HG03196 (cell line): ENCODE results near the gene RAB31.

ENCODE experiments used
- ATAC-seq: cut with Tn5 transposase; IDR thresholded peaks from one replicate; pipeline ENCODE4 v1.9.1; 2021; ENCODE audit not compliant: unreplicated experiment

RAB31 gene

GRCh38 chr18:9690418-9691188, 17.5 kb upstream of the RAB31 start:
- ATAC-seq: no peak

DNA sequence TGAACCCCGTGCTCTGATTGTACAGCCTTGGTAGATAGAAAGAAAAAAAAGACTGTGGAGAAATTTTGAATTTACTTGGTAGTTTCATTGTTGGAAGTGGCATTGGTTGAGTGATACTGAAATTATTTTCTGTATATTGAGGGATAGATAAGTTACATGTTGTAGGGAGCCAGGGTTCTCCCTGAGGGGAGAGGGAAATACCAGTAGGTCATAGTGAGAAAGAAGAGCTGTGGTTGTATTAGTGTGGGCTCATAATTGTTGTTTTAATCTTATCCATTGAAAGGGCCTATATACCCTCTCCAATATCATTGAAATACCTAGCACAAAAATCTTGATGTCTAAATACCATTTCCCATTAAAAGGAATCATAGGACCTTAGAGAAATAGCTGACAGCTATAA, 16.9 kb upstream of the RAB31 start:
- ATAC-seq: no peak

DNA sequence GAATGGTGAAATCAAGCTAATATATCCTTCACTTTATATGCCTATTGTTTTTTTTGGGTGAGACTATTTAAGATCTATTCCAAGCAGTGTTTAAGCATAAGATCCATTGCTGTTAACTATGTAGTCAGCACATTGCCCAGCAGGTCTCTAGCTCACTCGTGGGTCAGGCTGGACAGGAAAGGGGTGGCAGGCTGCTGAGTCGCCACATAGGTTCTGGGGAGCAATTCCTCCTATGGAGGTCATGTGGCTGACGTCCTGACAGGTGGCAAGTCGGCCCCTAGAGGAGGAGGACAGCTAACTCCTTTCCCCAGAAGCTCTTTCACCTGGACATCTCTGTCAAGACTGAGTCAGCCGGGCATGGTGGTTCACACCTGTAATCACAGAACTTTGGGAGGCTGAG, 13.9 kb upstream of the RAB31 start:
- ATAC-seq: no peak

DNA sequence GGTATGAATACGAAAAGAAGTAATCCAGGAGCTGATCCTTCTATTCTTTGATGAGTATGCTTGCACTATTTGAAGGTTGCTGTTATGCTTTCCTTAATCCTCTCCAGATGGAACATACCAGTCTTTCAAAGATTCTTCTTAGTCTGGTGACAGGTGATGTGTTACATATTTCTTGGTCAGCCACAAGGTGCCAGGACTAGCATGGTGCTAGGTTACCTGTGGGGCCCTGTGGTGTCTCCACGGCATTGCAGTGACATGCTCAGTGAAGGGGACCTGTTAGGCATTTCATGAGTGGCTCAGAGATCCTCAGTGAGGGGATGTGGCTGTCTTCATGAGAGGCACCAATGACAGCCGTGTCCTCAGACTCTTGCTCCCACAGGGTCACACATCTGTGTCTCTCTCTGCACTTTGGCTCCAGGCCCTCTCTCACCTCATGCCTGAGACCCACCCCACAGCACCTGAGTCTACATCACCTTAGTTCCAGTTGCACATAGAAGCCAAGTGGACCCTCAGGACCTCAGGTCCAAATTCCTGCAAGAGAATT, 13.1 kb upstream of the RAB31 start:
- no peak for ATAC-seq

DNA sequence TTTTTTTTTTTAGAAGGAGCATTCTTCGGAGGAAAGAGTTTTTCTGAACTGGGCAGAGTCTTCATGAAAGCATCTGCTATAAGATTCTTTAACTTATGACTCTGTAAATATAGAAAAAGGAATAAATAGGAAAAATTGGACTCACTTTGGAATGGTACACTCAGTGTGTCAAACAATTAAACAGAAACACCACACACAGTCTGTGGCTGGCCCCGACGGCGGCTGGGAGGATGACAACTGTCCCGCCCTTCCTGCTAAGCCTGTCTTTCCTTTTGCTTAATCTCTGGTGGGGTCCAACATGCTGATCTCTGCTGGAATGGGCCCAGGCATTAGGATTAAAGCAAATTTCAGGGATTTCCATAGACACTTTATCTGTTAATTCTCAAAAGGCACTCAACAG, 12.5 kb upstream of the RAB31 start:
- no peak for ATAC-seq

DNA sequence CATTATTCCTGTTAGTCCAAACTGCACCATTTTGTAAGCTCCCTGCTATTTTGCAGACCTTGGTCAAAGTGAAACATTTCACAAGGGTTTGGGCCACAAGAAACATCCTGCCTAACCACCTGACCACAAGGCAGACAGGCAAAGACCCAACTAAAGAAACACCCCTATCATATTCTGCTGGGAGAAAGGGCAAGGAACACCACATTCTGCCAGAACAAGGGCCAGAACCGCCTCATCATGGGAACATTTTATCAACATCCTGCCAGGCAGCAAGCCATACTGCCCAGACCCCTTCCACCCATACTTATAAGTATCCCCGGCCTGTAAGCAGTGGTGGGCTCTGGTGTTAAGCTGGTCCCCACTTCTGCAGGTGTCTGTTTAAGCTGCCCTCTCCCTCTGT, 12.0 kb upstream of the RAB31 start:
- ATAC-seq: no peak

DNA sequence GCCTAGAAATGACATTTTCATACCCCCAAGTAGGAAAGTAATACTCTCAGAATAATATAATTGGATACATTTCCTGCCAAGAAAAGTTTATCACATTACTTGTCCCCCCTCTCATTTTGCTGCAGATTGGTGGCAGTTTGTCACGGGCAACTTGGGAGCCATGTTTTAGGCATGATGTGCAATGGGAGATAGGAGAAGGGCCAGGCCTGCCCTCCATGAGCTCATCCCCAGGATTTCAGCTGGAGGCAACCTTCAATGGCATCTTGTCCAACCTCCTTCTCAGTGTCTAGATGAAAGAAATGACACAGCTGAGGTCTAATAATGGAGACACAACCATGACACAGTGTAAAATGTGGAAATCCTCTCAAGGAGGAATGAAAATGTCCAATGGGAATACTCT, 11.4 kb upstream of the RAB31 start:
- ATAC-seq: no peak

DNA sequence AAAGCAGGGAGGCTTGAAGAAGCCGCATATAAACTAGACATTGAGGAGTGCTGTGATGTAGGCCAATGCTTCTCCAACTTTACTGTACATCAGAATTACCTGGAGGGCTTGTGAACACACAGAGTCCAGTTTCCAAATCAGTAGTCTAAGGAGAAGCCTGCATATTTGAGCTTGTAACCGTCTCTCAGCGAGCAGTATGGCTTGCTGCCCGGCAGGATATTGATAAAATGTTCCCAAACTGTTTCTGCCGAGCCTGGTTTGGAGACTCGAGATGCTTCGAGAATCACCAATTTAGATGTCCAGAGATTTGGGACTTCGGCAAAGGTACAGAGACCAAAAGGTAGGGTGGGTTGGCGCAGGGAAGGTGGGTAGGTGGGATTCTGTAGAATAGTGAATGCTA, 11.0 kb upstream of the RAB31 start:
- ATAC-seq: no peak

DNA sequence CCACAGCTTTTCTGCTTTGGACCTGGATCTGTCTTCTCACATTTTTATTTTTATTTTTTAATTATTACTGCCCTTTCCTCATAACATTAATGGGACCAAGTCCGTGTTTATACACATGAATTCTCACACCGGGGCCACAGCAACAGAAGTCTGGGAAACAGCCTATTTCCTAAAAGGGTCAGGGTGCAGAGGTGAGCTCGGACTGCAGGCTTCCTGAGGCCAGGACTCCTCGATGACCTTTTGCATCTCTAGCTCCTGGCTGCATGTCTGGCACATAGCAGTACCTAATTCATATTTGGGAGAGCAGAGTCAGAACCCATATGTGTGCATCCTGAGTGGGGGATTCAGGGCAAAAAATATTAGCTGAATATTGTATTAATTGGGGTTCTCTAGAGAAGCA, 9.6 kb upstream of the RAB31 start:
- ATAC-seq: no peak

DNA sequence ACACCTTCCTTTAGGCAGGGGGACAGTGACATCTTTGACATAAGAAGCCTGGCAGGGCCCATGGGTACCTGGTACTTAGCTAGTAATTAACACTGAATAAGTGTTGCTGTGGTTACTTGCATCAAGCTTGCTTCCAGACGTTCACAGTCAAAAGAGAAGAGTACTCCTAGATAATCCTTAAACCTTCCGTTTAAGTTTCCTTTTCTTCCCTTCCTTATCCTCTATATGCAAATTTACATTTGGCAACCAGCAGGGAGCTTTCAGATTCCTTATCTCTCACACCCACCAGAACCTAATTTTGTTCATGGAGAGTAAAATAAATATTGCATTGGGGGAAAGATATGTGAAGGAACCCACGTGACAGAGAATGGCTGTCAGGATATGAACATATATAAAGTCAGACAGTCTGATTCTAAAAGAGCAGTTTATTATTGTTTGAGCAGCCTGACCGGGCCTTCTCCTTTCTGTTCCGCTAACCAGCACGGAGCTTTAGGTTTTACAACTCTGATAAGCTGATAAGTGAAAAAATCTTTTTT, 7.8 kb upstream of the RAB31 start:
- ATAC-seq: no peak

- ATAC-seq: no peak
These were observed 6.3 kb upstream of the RAB31 start for GRCh38 chr18:9701609-9702349.

DNA sequence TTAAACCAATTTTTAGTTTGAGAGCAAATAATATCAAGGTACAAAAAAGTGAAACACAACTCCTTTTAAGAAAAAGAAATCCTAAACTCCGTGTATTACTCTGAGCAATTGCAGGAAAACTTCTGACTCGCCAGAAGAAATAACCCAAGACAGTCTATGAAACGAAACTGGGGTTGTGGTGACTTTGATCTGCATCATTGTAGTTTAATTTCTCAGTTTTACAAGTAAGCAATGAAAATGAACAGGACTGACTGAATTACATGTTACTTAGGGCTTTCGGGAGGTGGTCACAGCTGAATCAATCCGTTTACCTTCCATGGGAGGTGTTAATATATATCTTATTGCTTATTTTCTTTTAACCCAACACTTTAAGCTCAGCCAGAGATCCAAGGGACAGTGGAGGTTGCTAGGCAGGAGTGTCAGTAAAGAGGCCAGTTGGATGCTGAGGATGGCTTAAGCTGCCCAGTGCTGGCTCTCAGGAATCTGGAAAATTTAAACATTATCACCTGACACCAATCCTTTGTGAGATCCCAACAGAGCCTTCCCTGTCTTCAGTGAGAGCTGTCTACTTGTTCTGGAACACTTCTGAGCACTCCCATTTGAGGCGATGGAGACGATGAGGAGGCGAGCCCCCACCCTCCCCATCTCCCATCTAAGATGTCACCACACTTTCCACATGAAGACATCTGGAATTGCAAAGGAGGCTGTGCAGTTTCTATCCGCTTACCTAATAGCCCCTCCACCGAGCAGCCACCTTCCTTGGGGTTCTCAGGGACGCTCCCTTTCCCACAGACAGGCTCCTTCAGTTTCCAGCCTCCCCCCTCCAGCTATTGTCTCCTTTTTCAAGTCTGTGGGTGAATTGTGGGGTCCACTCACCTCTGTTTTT, 3.6 kb upstream of the RAB31 start:
- ATAC-seq: no peak

- ATAC-seq: no peak
These were observed 2.8 kb upstream of the RAB31 start for GRCh38 chr18:9705183-9705829.

DNA sequence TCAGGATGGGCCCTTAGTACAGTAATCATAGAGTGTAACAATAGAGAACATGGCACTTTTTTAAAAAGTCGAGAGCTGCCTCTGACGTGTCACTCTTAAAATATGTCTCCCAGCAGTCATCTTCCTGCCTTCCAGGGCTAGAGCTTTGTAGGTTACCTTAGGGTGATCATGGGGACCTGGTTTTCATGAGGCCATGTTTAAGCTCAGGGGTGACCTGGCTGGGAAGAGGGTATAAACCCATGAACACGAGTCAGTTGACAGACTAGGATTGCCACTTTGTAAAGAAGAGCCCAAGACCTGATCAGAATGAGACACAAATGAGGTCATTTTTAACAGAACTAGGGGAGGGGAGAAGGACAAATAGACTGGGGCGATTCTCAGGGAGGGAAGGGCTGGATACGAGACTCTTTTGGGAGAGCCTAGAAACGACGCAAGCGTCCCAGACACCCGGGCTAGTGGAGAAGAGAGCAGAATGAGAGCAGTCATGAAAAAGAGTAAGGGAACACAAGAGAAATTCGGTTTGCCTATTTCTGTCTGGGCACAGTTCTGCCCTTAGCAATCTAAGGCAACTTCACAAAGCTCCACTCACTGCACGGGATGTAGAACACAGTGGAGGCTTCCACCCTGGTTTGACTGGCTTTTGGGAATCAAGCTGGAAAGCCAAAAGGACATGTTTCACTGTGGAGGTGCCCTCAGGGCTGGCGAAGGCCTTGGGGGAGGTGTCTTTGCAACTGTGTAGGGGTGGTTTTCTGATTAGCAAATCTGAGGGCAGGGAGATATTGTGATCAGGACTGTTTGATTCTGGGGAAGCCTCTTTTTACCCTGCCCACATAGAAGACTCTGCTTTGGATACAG, 1.8 kb upstream of the RAB31 start:
- ATAC-seq: no peak

DNA sequence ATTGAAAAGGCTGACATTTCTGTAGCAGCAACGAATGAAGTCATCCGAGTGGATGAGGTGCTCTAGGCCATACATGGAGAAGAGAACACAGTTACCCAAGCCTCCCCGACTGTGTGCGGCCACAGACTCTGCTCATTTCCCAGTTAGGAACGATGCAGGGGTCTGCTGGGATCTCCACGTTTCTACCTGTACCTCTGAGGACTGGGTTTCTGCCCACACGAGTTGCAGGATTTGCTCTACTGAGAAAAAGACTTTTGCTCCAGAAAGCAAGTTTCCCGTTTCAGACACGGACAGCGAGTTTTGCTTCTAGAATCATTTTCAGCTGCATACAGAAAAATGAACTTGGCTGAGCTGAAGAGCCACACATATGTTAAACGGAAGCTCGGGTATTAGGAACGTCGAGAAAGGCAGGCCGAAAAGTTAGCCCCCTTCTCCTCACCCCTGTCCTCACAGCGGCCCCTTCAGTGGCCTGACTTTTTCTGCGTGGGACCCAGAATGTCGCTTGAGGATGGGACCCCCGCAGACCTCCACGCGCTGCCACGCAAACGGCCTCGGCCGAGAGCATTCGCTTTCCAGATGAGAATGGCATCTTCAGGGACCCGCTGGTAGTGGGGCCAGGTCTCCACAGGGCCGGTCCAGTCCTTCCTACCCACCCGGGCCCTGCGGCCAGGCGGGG, 582 bp upstream of the RAB31 start:
- ATAC-seq: no peak

- no peak for ATAC-seq
These were observed 568 bp downstream of the RAB31 start for GRCh38 chr18:9708434-9709303.

DNA sequence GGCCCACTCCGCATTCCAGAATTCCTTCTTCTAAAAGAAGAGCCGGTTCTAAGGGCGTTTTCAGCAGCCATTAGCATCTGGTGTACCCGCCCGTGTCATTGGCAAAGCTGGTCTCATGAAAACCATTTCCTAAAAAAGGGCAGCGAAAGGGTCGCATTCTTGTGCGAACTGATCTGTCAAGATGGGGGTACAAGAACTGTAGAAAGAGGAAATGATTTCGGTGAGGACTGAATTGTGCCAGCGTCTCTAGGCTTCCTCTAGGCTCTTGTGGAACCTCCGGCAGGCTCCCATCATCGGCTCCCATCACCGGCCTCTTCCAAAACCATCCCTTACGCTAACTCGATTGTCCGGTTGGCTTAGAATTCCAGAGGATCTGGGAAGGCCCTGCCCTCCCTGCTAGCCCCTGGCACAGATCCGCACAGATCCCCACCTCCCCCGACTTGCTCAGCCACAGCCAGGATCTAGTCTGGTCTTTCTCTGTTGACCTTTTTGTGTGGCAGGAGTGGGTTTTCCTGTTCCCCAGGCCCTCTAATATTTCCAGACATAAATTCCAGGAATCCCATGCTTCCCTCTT, 1.3 kb downstream of the RAB31 start:
- no peak for ATAC-seq

GRCh38 chr18:9710037-9710436, 1.9 kb downstream of the RAB31 start:
- no peak for ATAC-seq
